ENCODE data around the gene TMEM120B.

The TMEM120B gene

GRCh38 chr12:121669521-121669900, 43.0 kb upstream of the TMEM120B start, which contains the start of gene MORN3:
Gene MORN3, minus strand, starts transcription at chr12:121669654. Its CDS starts 171 bp downstream, at chr12:121669483.
- Histone ChIP-seq H3K79me1 (ENCODE audit: low read depth, low read length) (peaks cover under 1% of the 10 kb centered on the region), H3K36me3 (replicated peaks in 1 of 2; ENCODE audit: control insufficient read depth in 2 of 2, insufficient read depth in 2 of 2, low read length in 2 of 2) (no peaks in the 10 kb centered on the region), H3K9ac (ENCODE audit: low read depth, low read length, poor library complexity) (no peak within 1 kb of the TSS), H2BK12ac (ENCODE audit: low read length) (peak within 1 kb of the TSS; percentile 90), H2BK120ac (ENCODE audit: low read depth, low read length) (no peak within 1 kb of the TSS), H3K23ac (ENCODE audit: low read depth, low read length, poor library complexity) (no peak within 1 kb of the TSS), H3K9me3 (replicated peaks in 1 of 2; ENCODE audit: control insufficient read depth in 2 of 2, insufficient read depth in 1 of 2, low read depth in 1 of 2, low read length in 2 of 2) (no peaks in the 10 kb centered on the region), H2AFZ (ENCODE audit: low read length) (peak within 1 kb of the TSS; percentile 50), H3K4me3 (ENCODE audit: low read length in 2 of 2) (no peak within 1 kb of the TSS), H2BK15ac (ENCODE audit: low read length) (peak within 1 kb of the TSS; percentile 94), H4K8ac (ENCODE audit: low read depth, low read length) (no peak within 1 kb of the TSS), H3K4me1 (ENCODE audit: control insufficient read depth in 2 of 2, insufficient read depth in 1 of 2, low read depth in 1 of 2, low read length in 2 of 2) (peaks cover 0 to 8% of the 10 kb centered on the region in 2 donors), H3K14ac (ENCODE audit: low read length) (peak within 1 kb of the TSS; percentile 4), H3K18ac (ENCODE audit: low read length) (no peak within 1 kb of the TSS), H3K4me2 (ENCODE audit: insufficient read depth, low read length, poor library complexity, severe bottlenecking) (no peak within 1 kb of the TSS), H3K27me3 (ENCODE audit: control insufficient read depth in 3 of 3, insufficient read depth in 3 of 3, low read depth in 1 of 3, low read length in 3 of 3) (no peaks in the 10 kb centered on the region), H2BK5ac (ENCODE audit: low read length) (peak within 1 kb of the TSS; percentile 68), H4K91ac (ENCODE audit: low read depth, low read length, poor library complexity) (no peak within 1 kb of the TSS), H2AK5ac (ENCODE audit: low read depth, low read length) (peak within 1 kb of the TSS; percentile 91), H3K4ac (ENCODE audit: low read length) (no peak within 1 kb of the TSS), H3K27ac (replicated peaks; ENCODE audit: low read length) (peak within 1 kb of the TSS; percentile 36)
- no peak for DNase-seq (ENCODE audit: low spot score)
- no CpG with 5 or more reads among the region's 5 CpGs for WGBS, 2 donors (ENCODE audit: extremely low coverage in 2 of 2, insufficient read length in 2 of 2, insufficient replicate concordance in 1 of 2)

- peak overlapping the region; percentile 22 for H2AFZ ChIP-seq (ENCODE audit: low read length)
- peak overlapping the region; percentile 55 for H3K23ac ChIP-seq (ENCODE audit: low read depth, low read length, poor library complexity)
- H3K9ac ChIP-seq (ENCODE audit: low read depth, low read length, poor library complexity), result no peak overlapping the region
- no CpG with 5 or more reads among the region's 12 CpGs for WGBS, 2 donors (ENCODE audit: extremely low coverage in 2 of 2, insufficient read length in 2 of 2, insufficient replicate concordance in 1 of 2)
- H3K9me3 ChIP-seq (replicated peaks in 1 of 2; ENCODE audit: control insufficient read depth in 2 of 2, insufficient read depth in 1 of 2, low read depth in 1 of 2, low read length in 2 of 2), result no peaks in the 10 kb centered on the region
- no peaks in the 10 kb centered on the region for H3K36me3 ChIP-seq (replicated peaks in 1 of 2; ENCODE audit: control insufficient read depth in 2 of 2, insufficient read depth in 2 of 2, low read length in 2 of 2)
- no peak for DNase-seq (ENCODE audit: low spot score)
- no peaks in the 10 kb centered on the region for H3K79me1 ChIP-seq (ENCODE audit: low read depth, low read length)
- H3K14ac ChIP-seq (ENCODE audit: low read length), result no peak overlapping the region
- peak overlapping the region; percentile 66 for H3K4me2 ChIP-seq (ENCODE audit: insufficient read depth, low read length, poor library complexity, severe bottlenecking)
- H3K18ac ChIP-seq (ENCODE audit: low read length), result peak overlapping the region; percentile 11
- peak overlapping the region; percentile 71 for H2BK15ac ChIP-seq (ENCODE audit: low read length)
- no peak overlapping the region for H3K4me3 ChIP-seq (ENCODE audit: low read length in 2 of 2)
- peaks cover 0 to 8% of the 10 kb centered on the region in 2 donors for H3K4me1 ChIP-seq (ENCODE audit: control insufficient read depth in 2 of 2, insufficient read depth in 1 of 2, low read depth in 1 of 2, low read length in 2 of 2)
- no peak overlapping the region for H2BK5ac ChIP-seq (ENCODE audit: low read length)
- peak overlapping the region; percentile 94 for H2AK5ac ChIP-seq (ENCODE audit: low read depth, low read length)
- H3K27ac ChIP-seq (replicated peaks; ENCODE audit: low read length), result no peak overlapping the region
- peak overlapping the region; percentile 41 for H2BK120ac ChIP-seq (ENCODE audit: low read depth, low read length)
- H4K91ac ChIP-seq (ENCODE audit: low read depth, low read length, poor library complexity), result no peak overlapping the region
- H2BK12ac ChIP-seq (ENCODE audit: low read length), result no peak overlapping the region
- peak overlapping the region; percentile 29 for H4K8ac ChIP-seq (ENCODE audit: low read depth, low read length)
- peak overlapping the region; percentile 95 for H3K4ac ChIP-seq (ENCODE audit: low read length)
- no peaks in the 10 kb centered on the region for H3K27me3 ChIP-seq (ENCODE audit: control insufficient read depth in 3 of 3, insufficient read depth in 3 of 3, low read depth in 1 of 3, low read length in 3 of 3)
Measured at GRCh38 chr12:121673013-121673511, 39.5 kb upstream of the TMEM120B start.

GRCh38 chr12:121676190-121676589, 36.4 kb upstream of the TMEM120B start:
- Histone ChIP-seq H3K14ac (ENCODE audit: low read length) (no peak overlapping the region), H2AK5ac (ENCODE audit: low read depth, low read length) (no peak overlapping the region), H3K27ac (replicated peaks; ENCODE audit: low read length) (no peak overlapping the region), H3K9ac (ENCODE audit: low read depth, low read length, poor library complexity) (no peak overlapping the region), H4K8ac (ENCODE audit: low read depth, low read length) (no peak overlapping the region), H4K91ac (ENCODE audit: low read depth, low read length, poor library complexity) (no peak overlapping the region), H3K27me3 (ENCODE audit: control insufficient read depth in 3 of 3, insufficient read depth in 3 of 3, low read depth in 1 of 3, low read length in 3 of 3) (no peaks in the 10 kb centered on the region), H2BK120ac (ENCODE audit: low read depth, low read length) (no peak overlapping the region), H3K9me3 (replicated peaks in 1 of 2; ENCODE audit: control insufficient read depth in 2 of 2, insufficient read depth in 1 of 2, low read depth in 1 of 2, low read length in 2 of 2) (no peaks in the 10 kb centered on the region), H3K4me2 (ENCODE audit: insufficient read depth, low read length, poor library complexity, severe bottlenecking) (no peak overlapping the region), H3K36me3 (replicated peaks in 1 of 2; ENCODE audit: control insufficient read depth in 2 of 2, insufficient read depth in 2 of 2, low read length in 2 of 2) (no peaks in the 10 kb centered on the region), H3K79me1 (ENCODE audit: low read depth, low read length) (no peaks in the 10 kb centered on the region), H2BK5ac (ENCODE audit: low read length) (no peak overlapping the region), H2AFZ (ENCODE audit: low read length) (no peak overlapping the region), H3K4ac (ENCODE audit: low read length) (no peak overlapping the region), H3K4me3 (ENCODE audit: low read length in 2 of 2) (no peak overlapping the region), H3K4me1 (ENCODE audit: control insufficient read depth in 2 of 2, insufficient read depth in 1 of 2, low read depth in 1 of 2, low read length in 2 of 2) (peaks cover 3 to 11% of the 10 kb centered on the region in 2 donors), H3K23ac (ENCODE audit: low read depth, low read length, poor library complexity) (no peak overlapping the region), H3K18ac (ENCODE audit: low read length) (no peak overlapping the region), H2BK12ac (ENCODE audit: low read length) (no peak overlapping the region), H2BK15ac (ENCODE audit: low read length) (peak overlapping the region; percentile 3)
- WGBS, 2 donors (ENCODE audit: extremely low coverage in 2 of 2, insufficient read length in 2 of 2, insufficient replicate concordance in 1 of 2), result no CpG with 5 or more reads among the region's 5 CpGs
- DNase-seq (ENCODE audit: low spot score), result no peak

- no peak overlapping the region for H3K14ac ChIP-seq (ENCODE audit: low read length)
- no peak overlapping the region for H2BK15ac ChIP-seq (ENCODE audit: low read length)
- no peak overlapping the region for H4K91ac ChIP-seq (ENCODE audit: low read depth, low read length, poor library complexity)
- H3K18ac ChIP-seq (ENCODE audit: low read length), result no peak overlapping the region
- no peaks in the 10 kb centered on the region for H3K9me3 ChIP-seq (replicated peaks in 1 of 2; ENCODE audit: control insufficient read depth in 2 of 2, insufficient read depth in 1 of 2, low read depth in 1 of 2, low read length in 2 of 2)
- no peak for DNase-seq (ENCODE audit: low spot score)
- no peaks in the 10 kb centered on the region for H3K36me3 ChIP-seq (replicated peaks in 1 of 2; ENCODE audit: control insufficient read depth in 2 of 2, insufficient read depth in 2 of 2, low read length in 2 of 2)
- H2BK120ac ChIP-seq (ENCODE audit: low read depth, low read length), result no peak overlapping the region
- peaks cover 3% of the 10 kb centered on the region in 2 donors for H3K4me1 ChIP-seq (ENCODE audit: control insufficient read depth in 2 of 2, insufficient read depth in 1 of 2, low read depth in 1 of 2, low read length in 2 of 2)
- H3K23ac ChIP-seq (ENCODE audit: low read depth, low read length, poor library complexity), result no peak overlapping the region
- H2BK12ac ChIP-seq (ENCODE audit: low read length), result no peak overlapping the region
- no CpG with 5 or more reads among the region's 3 CpGs for WGBS, 2 donors (ENCODE audit: extremely low coverage in 2 of 2, insufficient read length in 2 of 2, insufficient replicate concordance in 1 of 2)
- H2BK5ac ChIP-seq (ENCODE audit: low read length), result no peak overlapping the region
- H3K9ac ChIP-seq (ENCODE audit: low read depth, low read length, poor library complexity), result no peak overlapping the region
- no peak overlapping the region for H4K8ac ChIP-seq (ENCODE audit: low read depth, low read length)
- H3K27me3 ChIP-seq (ENCODE audit: control insufficient read depth in 3 of 3, insufficient read depth in 3 of 3, low read depth in 1 of 3, low read length in 3 of 3), result no peaks in the 10 kb centered on the region
- no peak overlapping the region for H3K4ac ChIP-seq (ENCODE audit: low read length)
- H3K4me3 ChIP-seq (ENCODE audit: low read length in 2 of 2), result no peak overlapping the region
- no peaks in the 10 kb centered on the region for H3K79me1 ChIP-seq (ENCODE audit: low read depth, low read length)
- no peak overlapping the region for H3K4me2 ChIP-seq (ENCODE audit: insufficient read depth, low read length, poor library complexity, severe bottlenecking)
- no peak overlapping the region for H3K27ac ChIP-seq (replicated peaks; ENCODE audit: low read length)
- peak overlapping the region; percentile 82 for H2AFZ ChIP-seq (ENCODE audit: low read length)
- no peak overlapping the region for H2AK5ac ChIP-seq (ENCODE audit: low read depth, low read length)
Measured at GRCh38 chr12:121678305-121678704, 34.2 kb upstream of the TMEM120B start.
